Measurements from ENCODE around the gene UPP1.

Gene UPP1

GRCh38 chr7:48087349-48087748 lies 1.7 kb upstream of the UPP1 start:
- DNase-seq = no peak

GRCh38 chr7:48088559-48089045 lies 463 bp upstream of the UPP1 start:
- no peak for DNase-seq

GRCh38 chr7:48090095-48090805 lies 1.2 kb downstream of the UPP1 start:
- no peak for DNase-seq

- DNase-seq = no peak
These were observed 2.7 kb downstream of the UPP1 start for GRCh38 chr7:48091506-48092433.

- no peak for DNase-seq
These were observed 5.8 kb downstream of the UPP1 start for GRCh38 chr7:48094861-48095293.

- DNase-seq = no peak
These were observed 7.2 kb downstream of the UPP1 start for GRCh38 chr7:48096273-48096672.

GRCh38 chr7:48097521-48098231 lies 8.6 kb downstream of the UPP1 start:
- DNase-seq = no peak

- no peak for DNase-seq
These were observed 9.8 kb downstream of the UPP1 start for GRCh38 chr7:48098846-48099245.

GRCh38 chr7:48099781-48100180 lies 10.7 kb downstream of the UPP1 start:
- no peak for DNase-seq

- DNase-seq = no peak
These were observed 12.3 kb downstream of the UPP1 start for GRCh38 chr7:48101352-48101751.

- DNase-seq = no peak
These were observed 12.9 kb downstream of the UPP1 start for GRCh38 chr7:48101968-48102367.

- DNase-seq = no peak
These were observed 13.5 kb downstream of the UPP1 start for GRCh38 chr7:48102530-48102929.

GRCh38 chr7:48105045-48105444 lies 16.0 kb downstream of the UPP1 start:
- no peak for DNase-seq

- no peak for DNase-seq
These were observed 18.0 kb downstream of the UPP1 start for GRCh38 chr7:48106906-48107659.

GRCh38 chr7:48107926-48108472 lies 18.9 kb downstream of the UPP1 start:
- no peak for DNase-seq

GRCh38 chr7:48108959-48109847 lies 20.1 kb downstream of the UPP1 start:
- no peak for DNase-seq

- DNase-seq = peak in 1 of 2 experiments; percentile 22
These were observed 21.0 kb downstream of the UPP1 start for GRCh38 chr7:48109848-48110663.

- no peak for DNase-seq
These were observed 21.8 kb downstream of the UPP1 start for GRCh38 chr7:48110868-48111267.

GRCh38 chr7:48111596-48111995 lies 22.5 kb downstream of the UPP1 start:
- no peak for DNase-seq

All from cerebellar nuclear complex (tissue), 1 donor.